Activated naive CD8-positive, alpha-beta T cell (primary cell): ENCODE measurements around the gene BMP4.

Source experiments
- H3K27ac Mint-ChIP-seq: one replicate; pipeline ENCODE4 v1.8.0; 2021; ENCODE audit warnings: mixed read lengths
- H3K27me3 Mint-ChIP-seq: one replicate; pipeline ENCODE4 v1.8.0; 2021; ENCODE audit warnings: mixed read lengths
- H3K36me3 Mint-ChIP-seq: one replicate; pipeline ENCODE4 v1.8.0; 2021; ENCODE audit warnings: mixed read lengths
- H3K4me1 Mint-ChIP-seq: one replicate; pipeline ENCODE4 v1.8.0; 2021; ENCODE audit warnings: low read depth, mixed read lengths
- H3K4me3 Mint-ChIP-seq: one replicate; pipeline ENCODE4 v1.8.0; 2021; ENCODE audit warnings: mild to moderate bottlenecking, mixed read lengths
- H3K9me3 Mint-ChIP-seq: one replicate; pipeline ENCODE4 v1.8.0; 2021; ENCODE audit warnings: low read depth, mixed read lengths

BMP4 gene

GRCh38 chr14:53900499-53900898 lies 56.1 kb downstream of the BMP4 start:
- Mint-ChIP-seq H3K36me3 (no peaks in the 10 kb centered on the region), H3K4me3 (no peak overlapping the region), H3K27ac (no peak overlapping the region), H3K9me3 (no peaks in the 10 kb centered on the region), H3K27me3 (peaks cover 7% of the 10 kb centered on the region), H3K4me1 (no peaks in the 10 kb centered on the region)
